ENCODE measurements around the gene GMDS. TPM values are rescaled to one million over a fixed set of nuclear protein-coding genes. Genes with fewer than 3 reads are reported as not detected.

Gene GMDS
- polyA plus RNA-seq, 1 of the 3 experiments (the other 2 are of a cell fraction) = 12.3 TPM

DNA sequence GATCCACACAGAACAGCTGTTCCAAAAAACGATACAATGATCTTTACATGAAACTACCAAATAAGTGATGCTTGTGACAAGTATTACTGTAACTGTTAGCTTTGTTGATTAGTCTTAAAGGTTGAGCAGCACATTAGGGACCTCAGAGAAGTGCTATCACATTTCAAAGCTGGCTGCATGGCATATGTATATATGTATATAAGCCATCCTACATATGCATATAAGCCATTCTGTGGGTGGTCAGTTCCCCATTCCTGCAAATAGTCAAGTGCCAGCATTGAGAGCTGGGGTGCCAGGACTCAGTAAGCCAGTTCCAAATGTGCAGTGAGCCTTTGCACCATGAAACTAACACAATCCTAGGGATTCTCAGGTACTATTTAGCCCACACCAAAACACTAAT, 339.4 kb downstream of the GMDS start:
- Histone ChIP-seq H2AFZ (ENCODE audit: low read depth) (no peak overlapping the region), H3K79me2 (ENCODE audit: insufficient read depth) (no peaks in the 10 kb centered on the region), H3K27ac (ENCODE audit: low read depth in 2 of 2, low read length in 1 of 2) (peak overlapping the region in 1 of 2 experiments; percentile 9; a peak in 1 of 4 replicates), H3K27me3 (ENCODE audit: insufficient read depth) (no peaks in the 10 kb centered on the region), H3K4me2 (no peak overlapping the region), H3K4me1 (ENCODE audit: control insufficient read depth in 1 of 2, insufficient read depth in 2 of 2, low read depth in 1 of 2, low read length in 1 of 2) (peaks cover 8 to 37% of the 10 kb centered on the region in 2 experiments; a peak in 3 of 4 replicates), H3K36me3 (replicated peaks in 1 of 2; ENCODE audit: control insufficient read depth in 1 of 2, insufficient read depth in 2 of 2, low read length in 1 of 2) (no peaks in the 10 kb centered on the region), H4K20me1 (ENCODE audit: insufficient read depth) (no peaks in the 10 kb centered on the region), H3K9me2 (no peaks in the 10 kb centered on the region), H3K9ac (no peak overlapping the region), H3K9me3 (no peaks in the 10 kb centered on the region), H3F3A (replicated peaks; ENCODE audit: insufficient read depth) (no peaks in the 10 kb centered on the region), H3K4me3 (ENCODE audit: low read depth in 2 of 2, low read length in 1 of 2) (no peak overlapping the region)
- no peak for TF ChIP-seq CHD2 (IDR thresholded peaks at IDR 0.05; ENCODE audit: low read length, partially characterized antibody)
- TF ChIP-seq, protein P1, sequence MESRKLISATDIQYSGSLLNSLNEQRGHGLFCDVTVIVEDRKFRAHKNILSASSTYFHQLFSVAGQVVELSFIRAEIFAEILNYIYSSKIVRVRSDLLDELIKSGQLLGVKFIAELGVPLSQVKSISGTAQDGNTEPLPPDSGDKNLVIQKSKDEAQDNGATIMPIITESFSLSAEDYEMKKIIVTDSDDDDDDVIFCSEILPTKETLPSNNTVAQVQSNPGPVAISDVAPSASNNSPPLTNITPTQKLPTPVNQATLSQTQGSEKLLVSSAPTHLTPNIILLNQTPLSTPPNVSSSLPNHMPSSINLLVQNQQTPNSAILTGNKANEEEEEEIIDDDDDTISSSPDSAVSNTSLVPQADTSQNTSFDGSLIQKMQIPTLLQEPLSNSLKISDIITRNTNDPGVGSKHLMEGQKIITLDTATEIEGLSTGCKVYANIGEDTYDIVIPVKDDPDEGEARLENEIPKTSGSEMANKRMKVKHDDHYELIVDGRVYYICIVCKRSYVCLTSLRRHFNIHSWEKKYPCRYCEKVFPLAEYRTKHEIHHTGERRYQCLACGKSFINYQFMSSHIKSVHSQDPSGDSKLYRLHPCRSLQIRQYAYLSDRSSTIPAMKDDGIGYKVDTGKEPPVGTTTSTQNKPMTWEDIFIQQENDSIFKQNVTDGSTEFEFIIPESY (IDR thresholded peaks at IDR 0.05; ENCODE audit: borderline replicate concordance, low read depth) = no peak
- TF ChIP-seq ELF1 (IDR thresholded peaks at IDR 0.05) = no peak
- no peak for TF ChIP-seq FOSL2 (IDR thresholded peaks at IDR 0.05; ENCODE audit: borderline replicate concordance, low read depth)
- no peak for TF ChIP-seq EZH2phosphoT487 (IDR thresholded peaks at IDR 0.05; ENCODE audit: borderline replicate concordance, low read depth)
- TF ChIP-seq, protein P2, sequence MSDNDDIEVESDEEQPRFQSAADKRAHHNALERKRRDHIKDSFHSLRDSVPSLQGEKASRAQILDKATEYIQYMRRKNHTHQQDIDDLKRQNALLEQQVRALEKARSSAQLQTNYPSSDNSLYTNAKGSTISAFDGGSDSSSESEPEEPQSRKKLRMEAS (IDR thresholded peaks at IDR 0.05; ENCODE audit: low read depth) = no peak
- no peak for TF ChIP-seq NFIC (IDR thresholded peaks at IDR 0.05; ENCODE audit: borderline replicate concordance)
- no peak for TF ChIP-seq NRF1 (IDR thresholded peaks at IDR 0.05; ENCODE audit: low read depth, low read length)
- no peak for TF ChIP-seq TAF1 (IDR thresholded peaks at IDR 0.05; ENCODE audit: borderline replicate concordance, low read depth, low read length)
- TF ChIP-seq MXI1 (IDR thresholded peaks at IDR 0.05; ENCODE audit: low read depth, low read length) = no peak
- TF ChIP-seq MEF2A (IDR thresholded peaks at IDR 0.05; ENCODE audit: borderline replicate concordance, low read depth) = no peak
- TF ChIP-seq SIN3A (IDR thresholded peaks at IDR 0.05; ENCODE audit: borderline replicate concordance, low read depth, low read length) = no peak
- no peak for TF ChIP-seq EP300 (IDR thresholded peaks at IDR 0.05; ENCODE audit: borderline replicate concordance in 1 of 2, low read depth in 1 of 2, low read length in 1 of 2)
- TF ChIP-seq FOXJ3 (CRISPR knock-in tag; IDR thresholded peaks at IDR 0.05) = no peak
- TF ChIP-seq, protein P3, sequence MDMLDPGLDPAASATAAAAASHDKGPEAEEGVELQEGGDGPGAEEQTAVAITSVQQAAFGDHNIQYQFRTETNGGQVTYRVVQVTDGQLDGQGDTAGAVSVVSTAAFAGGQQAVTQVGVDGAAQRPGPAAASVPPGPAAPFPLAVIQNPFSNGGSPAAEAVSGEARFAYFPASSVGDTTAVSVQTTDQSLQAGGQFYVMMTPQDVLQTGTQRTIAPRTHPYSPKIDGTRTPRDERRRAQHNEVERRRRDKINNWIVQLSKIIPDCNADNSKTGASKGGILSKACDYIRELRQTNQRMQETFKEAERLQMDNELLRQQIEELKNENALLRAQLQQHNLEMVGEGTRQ (IDR thresholded peaks at IDR 0.05; ENCODE audit: borderline replicate concordance, low read depth, low read length) = no peak
- POLR2A ChIA-PET = no interaction called here
- WGBS (ENCODE audit: low lambda C conversion rate) = 40% methylated on average over 1 of the region's 1 CpG
- DNase-seq = no peak
- CTCF ChIA-PET = interaction anchor here (1.1 kb wide), 1 partner anchor 50 kb away, joined by 3 read pairs; no protein-coding TSS in a partner anchor

DNA sequence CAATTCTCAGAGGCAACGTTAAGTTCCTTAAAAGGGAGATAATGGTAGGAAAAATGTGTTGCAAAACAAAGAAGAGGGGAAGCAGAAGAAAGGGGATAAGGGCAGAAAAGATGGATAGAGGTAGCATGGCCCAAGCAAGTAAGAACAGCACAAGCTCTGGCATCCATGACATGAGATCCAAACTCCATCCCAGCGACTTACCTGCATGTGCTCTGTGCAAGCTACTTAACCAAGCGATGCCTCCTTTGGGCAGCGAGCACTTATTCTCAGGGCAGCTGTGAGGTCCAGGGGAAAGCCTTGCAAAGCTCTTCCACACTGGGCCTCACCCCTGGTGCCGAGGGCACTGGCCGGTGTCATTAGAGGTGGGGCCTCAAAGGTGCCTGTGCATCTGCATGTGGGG, 340.5 kb downstream of the GMDS start:
- H3K79me2 ChIP-seq (ENCODE audit: insufficient read depth) = no peaks in the 10 kb centered on the region
- no peak for DNase-seq
- H3K4me3 ChIP-seq (ENCODE audit: low read depth in 2 of 2, low read length in 1 of 2) = no peak overlapping the region
- H2AFZ ChIP-seq (ENCODE audit: low read depth) = no peak overlapping the region
- WGBS (ENCODE audit: low lambda C conversion rate) = 95% methylated on average over 6 of the region's 6 CpGs
- peaks cover 0 to 37% of the 10 kb centered on the region in 2 experiments; a peak in 2 of 4 replicates for H3K4me1 ChIP-seq (ENCODE audit: control insufficient read depth in 1 of 2, insufficient read depth in 2 of 2, low read depth in 1 of 2, low read length in 1 of 2)
- H3F3A ChIP-seq (replicated peaks; ENCODE audit: insufficient read depth) = no peaks in the 10 kb centered on the region
- H3K4me2 ChIP-seq = no peak overlapping the region
- ChIA-PET CTCF (no interaction called here), POLR2A (no interaction called here)
- H3K9me3 ChIP-seq = no peaks in the 10 kb centered on the region
- H3K36me3 ChIP-seq (replicated peaks in 1 of 2; ENCODE audit: control insufficient read depth in 1 of 2, insufficient read depth in 2 of 2, low read length in 1 of 2) = no peaks in the 10 kb centered on the region
- H3K9ac ChIP-seq = no peak overlapping the region
- peak overlapping the region in 1 of 2 experiments; percentile 98; a peak in 2 of 4 replicates for H3K27ac ChIP-seq (ENCODE audit: low read depth in 2 of 2, low read length in 1 of 2)
- H4K20me1 ChIP-seq (ENCODE audit: insufficient read depth) = no peaks in the 10 kb centered on the region
- no peaks in the 10 kb centered on the region for H3K9me2 ChIP-seq
- H3K27me3 ChIP-seq (ENCODE audit: insufficient read depth) = no peaks in the 10 kb centered on the region
- TF ChIP-seq EZH2phosphoT487 (IDR thresholded peaks at IDR 0.05; ENCODE audit: borderline replicate concordance, low read depth) (no peak), RAD21 (IDR thresholded peaks at IDR 0.05; ENCODE audit: low read length) (no peak), RFX5 (IDR thresholded peaks at IDR 0.05; ENCODE audit: low read length) (no peak), FOSL2 (IDR thresholded peaks at IDR 0.05; ENCODE audit: borderline replicate concordance, low read depth) (no peak), GATA2 (CRISPR knock-in tag; IDR thresholded peaks at IDR 0.05) (no peak)
- TF ChIP-seq, protein P3 (IDR thresholded peaks at IDR 0.05; ENCODE audit: borderline replicate concordance, low read depth, low read length) = no peak
- TF ChIP-seq, protein P4, sequence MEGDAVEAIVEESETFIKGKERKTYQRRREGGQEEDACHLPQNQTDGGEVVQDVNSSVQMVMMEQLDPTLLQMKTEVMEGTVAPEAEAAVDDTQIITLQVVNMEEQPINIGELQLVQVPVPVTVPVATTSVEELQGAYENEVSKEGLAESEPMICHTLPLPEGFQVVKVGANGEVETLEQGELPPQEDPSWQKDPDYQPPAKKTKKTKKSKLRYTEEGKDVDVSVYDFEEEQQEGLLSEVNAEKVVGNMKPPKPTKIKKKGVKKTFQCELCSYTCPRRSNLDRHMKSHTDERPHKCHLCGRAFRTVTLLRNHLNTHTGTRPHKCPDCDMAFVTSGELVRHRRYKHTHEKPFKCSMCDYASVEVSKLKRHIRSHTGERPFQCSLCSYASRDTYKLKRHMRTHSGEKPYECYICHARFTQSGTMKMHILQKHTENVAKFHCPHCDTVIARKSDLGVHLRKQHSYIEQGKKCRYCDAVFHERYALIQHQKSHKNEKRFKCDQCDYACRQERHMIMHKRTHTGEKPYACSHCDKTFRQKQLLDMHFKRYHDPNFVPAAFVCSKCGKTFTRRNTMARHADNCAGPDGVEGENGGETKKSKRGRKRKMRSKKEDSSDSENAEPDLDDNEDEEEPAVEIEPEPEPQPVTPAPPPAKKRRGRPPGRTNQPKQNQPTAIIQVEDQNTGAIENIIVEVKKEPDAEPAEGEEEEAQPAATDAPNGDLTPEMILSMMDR (IDR thresholded peaks at IDR 0.05) = no peak

Data from SK-N-SH (cell line).